Glomerular visceral epithelial cell (primary cell): ENCODE measurements around the gene PDCD1LG2.

Experiments
- DNase-seq: peaks from one replicate; pipeline ENCODE4 v3.0.0-alpha.2; 2016; ENCODE audit errors: extremely low spot score

The PDCD1LG2 gene

DNA sequence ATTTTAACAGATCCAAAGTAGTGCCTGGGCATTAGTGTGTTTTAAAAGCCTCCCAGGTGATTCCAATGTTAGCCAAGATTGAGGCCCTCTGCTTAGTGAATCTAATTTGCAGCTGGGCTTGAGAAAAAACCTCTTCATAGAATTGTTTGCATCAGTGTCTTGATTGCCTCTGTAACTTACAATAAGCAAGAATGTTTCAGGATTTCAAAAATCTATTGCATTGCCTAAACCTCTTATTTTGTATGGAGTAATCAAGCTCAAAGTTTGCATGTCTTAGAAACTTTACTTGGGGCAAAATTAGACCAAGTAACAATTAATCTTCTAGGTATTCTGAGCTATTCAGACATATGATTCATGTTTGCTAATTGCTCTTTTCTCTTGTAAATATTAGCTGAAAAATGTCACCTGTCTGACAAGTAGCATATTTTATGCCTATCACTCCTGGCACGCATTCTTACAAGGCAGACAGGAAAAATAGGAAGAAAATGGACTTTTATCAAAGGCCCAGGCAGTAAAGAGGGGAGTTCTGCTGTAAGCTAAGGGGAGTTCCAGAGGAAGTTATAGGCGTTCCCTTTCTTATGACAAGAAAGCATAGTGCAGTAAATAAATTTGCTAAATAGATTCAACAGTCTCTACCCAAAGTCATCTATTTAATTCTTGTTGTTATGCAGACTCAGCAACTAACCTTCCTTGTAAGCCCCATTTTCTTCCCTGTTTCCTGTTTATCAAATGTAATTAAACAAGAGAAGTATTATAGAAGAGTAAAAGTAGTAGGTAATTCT is 21.0 kb downstream of the PDCD1LG2 start:
- DNase-seq = no peak

DNA sequence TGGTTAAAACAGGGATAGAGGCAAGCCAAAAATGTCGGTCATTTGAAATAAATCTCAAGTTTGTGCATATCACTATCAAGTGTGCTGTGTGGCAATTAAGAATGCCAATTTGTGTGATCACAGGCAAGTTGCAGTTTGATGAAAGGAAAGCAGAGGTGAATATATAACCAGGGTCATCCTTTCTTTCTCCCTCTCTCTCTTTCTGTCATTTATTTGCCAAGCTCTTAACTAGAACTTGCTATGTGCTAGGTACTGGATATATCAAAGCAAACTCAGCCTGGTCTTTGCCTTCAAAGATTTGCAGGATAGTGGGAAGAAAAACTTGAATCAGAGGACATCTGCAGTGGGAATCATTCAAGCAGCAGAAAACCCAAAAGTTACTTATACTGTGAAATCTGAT is 22.0 kb downstream of the PDCD1LG2 start:
- DNase-seq = no peak

DNA sequence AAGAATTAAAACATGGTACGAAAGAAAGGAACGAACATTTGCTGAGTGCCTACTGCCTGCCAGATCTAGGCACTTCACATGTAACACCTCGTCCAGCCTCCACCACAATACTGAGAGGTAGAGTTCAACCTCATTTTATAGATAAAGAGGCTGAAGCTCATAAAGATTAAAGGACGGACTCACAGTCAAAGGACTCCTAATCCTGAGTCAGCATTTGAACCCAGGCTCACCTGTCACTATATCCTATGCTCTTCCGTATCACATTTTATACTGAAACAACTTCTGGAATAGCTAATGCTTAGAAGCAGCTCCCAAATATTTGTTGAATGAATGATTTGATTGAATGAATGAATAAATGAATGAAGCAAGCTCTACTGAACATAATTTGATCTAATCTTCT is 22.5 kb downstream of the PDCD1LG2 start:
- DNase-seq = no peak

DNA sequence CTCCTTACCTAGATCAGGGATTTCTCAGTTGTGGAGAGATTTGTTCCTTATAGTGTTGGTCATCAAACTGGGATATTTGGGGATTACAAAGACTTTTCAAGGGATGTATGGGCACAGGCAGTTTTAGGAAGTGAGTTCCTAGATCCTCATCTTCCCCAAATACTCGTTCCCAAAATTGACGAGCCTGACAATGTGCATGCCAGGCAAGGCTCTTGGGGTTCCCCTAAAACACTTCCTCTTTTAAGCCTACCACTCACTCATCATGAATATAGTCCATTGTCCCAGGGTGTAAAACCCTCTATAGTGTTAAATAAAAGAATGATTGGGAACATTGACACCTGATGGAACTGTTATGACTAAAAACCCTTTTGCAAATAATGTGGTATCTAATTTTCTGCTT is 26.4 kb downstream of the PDCD1LG2 start:
- no peak for DNase-seq

DNA sequence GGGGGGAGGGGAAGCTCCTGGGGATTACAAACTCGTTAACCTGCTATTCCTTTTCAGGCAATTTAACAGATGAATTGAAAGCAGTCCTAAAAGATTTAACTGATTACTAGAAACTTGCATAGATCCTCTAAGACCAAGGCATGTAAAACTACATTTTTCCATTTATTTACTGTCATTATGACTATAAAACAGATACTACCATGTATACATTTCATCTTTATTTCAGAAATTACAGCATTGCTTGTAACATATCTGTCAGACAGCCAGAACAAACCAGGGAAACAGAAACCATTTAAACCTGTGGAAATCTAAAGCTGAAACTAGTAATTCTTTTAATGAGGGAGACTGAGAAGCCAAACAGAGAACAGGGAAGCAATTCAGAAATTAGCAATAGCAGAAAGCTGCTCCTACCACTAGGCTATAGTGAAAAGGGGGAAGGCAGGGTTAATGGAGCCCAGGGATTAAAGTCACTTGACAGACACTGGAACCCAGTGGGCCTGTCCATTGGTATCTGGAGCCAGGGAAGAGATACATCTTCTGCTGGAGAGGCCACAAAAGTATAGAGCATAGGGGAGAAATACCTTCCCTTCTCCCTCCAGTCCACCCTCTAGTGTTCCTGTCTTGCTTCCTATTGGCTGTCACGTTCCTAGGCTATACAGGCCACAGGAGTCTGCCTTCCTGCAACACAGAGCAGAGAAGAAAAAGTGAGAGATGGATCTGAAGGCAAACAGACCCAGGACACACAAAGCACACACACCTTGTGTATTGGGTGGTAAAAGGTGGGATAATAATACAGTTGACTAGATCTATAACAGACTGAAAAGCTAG is 33.8 kb downstream of the PDCD1LG2 start:
- no peak for DNase-seq

DNA sequence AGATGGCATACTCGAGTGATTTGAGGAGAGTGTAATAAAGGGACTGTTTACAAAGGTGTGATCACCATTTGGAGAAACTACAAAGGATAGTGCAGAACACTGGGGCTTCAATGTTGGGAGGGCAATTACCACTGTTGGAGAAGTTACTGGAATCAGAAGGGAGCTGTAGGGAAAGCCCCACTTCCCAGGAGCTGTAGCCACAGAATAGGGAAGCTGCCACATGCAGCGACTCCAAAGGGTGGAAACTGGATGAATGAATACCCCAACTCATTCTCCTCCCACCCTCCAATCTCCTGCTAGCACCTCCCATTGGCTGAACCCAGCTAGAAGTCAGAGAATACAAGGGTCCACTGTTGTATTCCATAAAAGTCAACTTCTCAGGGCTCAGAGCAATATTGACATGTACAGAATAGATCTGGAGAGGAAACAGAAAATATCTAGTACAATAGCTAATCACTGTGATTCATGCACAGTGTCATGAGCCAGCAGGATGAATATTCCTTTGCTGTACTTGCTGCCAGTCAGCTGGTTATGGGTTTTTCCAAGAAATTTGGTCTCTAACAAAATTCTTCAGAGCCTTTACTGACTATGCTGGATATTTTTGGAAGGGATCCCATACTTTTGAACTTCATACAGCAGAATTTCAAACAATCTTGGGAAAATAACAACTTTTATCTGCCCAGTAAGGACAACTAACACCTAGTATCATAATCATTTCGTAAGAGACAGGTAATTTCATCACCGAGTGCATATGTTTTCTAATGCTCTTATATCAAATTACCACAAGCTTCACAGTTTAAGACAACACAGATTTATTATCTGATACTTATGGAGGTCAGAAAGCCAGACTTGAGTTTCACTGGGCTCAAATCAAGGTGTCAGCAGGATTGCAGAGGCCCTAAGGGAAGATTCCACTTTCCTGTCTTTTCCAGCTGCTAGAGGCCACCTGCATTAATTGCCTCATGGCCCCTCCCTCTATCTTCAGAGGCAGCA is 39.6 kb downstream of the PDCD1LG2 start:
- peak; percentile 39 for DNase-seq

DNA sequence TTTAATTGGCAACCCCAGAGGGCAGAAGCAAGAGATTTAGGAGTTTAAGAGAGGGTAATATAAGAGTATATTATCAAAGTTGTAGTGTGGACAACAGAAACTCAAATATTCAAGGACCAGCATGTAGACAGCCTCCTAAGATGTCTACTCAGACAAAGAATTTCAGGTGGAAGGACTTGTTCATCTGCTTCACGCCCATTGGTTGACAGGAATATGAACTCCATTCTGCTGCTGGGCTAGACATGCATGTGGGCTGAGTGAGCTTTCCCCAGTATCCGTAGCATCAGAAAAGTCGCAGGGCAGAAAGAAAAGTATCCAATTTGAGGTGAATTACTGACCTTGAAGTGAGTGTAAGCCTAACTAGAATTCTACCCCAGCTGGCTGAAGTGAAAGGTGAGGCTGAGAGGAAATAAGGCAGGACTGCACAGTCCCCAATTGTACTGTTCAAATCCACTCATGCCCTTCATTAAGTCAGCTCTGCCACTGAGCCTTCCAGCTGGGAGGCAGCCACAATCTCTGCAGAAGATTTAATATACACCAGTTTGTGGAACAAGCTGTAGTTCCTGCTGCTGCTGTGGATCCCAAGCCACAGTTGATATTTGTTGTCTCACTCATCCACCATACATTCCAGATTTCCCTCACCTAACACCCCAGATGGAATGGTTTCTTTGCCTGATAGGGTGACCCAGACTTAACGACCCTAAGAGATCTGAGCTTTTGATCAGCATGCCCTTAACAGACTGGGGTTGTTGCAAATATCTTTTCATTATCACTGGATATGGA is 41.2 kb downstream of the PDCD1LG2 start:
- DNase-seq = no peak

DNA sequence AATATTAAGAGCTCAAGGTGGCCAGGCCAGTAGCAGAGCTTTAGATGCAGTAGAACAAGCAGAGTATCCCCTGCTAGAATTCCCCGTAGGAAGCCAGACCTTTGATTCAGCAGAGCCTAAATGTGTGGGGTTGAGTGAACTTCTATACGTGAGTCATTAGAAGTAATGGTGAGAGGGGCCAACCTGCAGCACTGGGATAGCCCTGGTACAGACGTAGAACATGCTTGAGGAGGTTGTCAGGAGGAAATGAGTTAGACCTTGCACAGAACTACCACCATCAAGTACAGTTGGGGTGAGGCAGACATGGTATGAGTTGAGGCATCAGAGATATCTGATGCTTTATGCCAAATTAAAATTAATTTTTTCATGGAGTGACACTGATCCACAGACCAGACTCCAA is 42.0 kb downstream of the PDCD1LG2 start:
- DNase-seq = peak; percentile 64

DNA sequence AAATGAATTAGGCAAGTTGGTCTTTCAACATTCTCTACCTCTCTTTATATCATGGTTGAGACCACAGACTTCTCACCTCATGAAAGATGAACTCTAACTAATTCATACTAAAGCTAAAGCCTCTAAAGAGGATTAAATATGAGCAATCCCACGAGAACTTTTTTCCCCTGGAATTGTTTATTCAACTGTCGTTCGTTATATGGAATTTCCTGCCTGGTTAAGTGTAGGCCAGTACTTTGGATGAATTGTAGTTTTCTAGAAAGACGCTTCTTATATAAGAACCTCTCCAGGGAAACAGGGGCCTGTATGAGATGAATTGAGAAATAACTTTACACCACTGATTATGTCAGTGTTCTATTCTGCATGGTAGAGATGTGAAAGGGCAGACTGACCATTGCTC is 42.9 kb downstream of the PDCD1LG2 start:
- peak; percentile 61 for DNase-seq

DNA sequence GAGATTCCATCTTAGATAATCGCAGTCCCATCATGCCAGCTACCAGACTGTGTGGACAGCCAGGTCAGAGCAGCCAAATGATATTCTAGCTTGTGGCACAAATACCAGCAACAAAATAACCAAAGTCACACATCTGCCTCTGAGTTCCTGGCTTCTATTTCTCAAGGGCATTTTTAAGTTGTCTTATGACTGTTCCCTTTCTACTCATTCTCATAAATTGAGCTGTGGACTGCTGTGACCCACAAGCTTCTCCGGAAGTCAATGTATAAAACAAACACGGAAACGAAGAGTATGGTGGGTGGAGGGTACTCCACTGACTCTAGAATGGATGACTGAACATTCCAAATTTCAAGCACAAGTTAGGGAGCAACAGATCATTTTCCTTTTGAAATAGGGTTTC is 43.9 kb downstream of the PDCD1LG2 start:
- DNase-seq = no peak

DNA sequence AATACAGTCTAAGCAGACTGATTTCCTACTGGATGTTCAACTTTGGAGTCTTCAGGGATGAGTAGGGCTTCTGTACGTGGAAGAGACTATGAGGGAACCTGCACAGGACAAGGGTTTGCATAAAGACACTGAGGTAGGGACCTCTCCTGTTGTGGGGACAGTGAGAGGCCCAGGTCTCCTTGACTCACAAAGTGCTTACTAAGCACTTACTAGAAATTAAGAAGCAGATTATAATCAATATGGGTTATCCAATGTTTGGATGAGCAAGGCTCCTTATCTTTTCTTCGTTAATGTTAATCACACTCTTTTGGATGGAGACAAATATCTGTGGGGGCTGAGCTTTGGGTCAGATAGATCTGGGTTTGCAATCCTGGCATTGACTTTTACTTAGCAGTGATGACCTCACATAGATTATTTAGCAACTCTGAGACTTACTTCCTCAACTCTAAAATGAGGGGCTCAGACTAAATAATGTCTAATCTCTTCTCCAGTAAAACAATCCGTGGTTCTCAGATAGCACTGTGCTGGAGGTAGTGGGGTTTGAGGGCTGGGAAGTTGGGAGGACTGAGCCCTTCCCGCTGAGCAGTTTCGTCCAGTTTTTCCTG is 45.9 kb downstream of the PDCD1LG2 start:
- no peak for DNase-seq

DNA sequence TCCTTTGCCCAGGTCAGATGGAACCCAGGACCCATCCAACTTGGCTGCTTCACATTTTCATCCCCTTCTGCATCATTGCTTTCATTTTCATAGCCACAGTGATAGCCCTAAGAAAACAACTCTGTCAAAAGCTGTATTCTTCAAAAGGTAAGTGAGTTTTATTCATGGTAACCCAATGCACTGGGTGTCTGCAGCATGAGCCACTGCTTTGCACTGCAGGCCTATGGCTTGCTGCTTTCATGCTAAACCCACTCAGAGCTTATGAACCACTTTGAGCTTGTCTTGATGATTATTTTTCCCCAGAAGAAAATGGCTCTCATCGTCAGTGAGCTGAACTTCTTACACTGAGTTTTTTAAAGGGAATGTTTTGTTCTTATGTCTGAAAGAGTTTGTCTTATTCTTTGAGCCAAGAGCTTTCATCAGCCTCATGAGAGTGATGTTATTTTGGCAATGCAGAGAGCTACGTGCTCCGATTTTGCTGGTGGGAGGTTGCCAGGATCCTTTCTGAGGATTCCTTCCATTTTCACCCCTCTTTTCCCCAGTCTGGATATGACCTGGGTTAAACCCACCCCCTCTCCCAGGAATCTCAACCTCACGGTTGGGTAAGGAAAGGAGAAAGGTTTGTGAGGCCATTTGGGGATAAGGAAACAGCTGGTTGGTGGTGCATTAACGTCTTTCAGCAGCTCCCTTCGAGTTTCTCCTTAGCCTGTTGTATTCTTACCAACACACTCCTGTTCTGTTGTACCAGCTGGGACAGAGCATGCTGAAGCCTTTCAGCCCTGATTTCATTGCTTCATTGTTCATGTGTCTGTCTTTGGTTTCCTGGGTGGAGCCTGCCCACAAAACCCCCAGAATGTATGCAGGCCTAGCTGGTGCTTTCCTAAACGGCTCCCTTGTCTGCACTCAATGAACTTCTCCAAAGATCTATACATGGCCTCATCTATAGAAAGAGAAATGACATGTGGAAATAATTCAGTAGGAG is 47.6 kb downstream of the PDCD1LG2 start:
- DNase-seq = no peak

DNA sequence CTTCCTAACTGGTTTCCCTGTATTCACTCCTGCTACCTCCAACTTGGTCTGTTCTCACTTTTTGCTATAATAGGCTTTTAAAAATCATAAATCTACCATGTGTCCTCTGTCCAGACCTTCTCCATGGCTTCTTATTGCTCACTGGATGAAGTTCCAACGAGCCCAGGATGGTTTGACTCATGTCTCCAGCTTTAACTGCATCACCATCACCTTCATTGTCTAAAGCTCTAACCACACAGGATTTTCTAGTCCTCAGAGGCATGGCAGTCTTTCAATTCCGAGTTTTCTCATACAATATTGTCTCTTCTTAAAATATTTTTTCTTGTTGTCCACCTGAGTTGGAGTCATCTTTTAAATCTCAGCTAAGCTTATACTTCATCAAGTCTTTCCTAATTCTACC is 49.3 kb downstream of the PDCD1LG2 start:
- DNase-seq = no peak

DNA sequence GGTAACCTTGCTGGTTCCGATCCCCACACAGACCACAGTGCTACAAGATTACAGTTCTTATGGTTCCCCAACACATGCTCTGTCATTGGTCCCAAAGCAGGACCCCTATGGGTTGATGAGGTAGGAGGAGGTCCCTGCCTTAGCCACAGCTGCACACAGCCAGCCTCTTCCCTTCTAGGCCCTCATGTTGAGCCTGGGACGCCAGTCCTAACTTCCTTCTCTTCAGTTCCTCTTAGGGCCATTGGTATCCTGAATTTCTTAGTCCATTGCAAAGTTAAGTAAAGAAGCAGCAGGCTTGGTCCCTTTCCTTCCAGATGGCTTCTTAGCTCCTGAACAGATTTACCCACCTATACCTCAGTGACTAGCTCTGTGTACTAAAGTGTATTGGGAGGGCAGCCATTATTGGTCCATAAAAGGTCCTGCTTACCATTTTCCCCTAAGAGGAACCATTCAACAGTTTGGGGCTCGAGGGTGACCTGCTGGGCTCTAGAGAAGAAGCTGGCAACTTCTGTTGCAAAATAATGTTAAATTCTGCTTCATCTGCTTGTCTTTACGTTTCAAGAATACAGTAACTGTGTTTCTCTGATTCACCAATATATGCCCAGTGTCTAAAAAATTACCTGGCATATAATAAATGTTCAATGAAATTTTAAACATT is 50.2 kb downstream of the PDCD1LG2 start:
- no peak for DNase-seq

DNA sequence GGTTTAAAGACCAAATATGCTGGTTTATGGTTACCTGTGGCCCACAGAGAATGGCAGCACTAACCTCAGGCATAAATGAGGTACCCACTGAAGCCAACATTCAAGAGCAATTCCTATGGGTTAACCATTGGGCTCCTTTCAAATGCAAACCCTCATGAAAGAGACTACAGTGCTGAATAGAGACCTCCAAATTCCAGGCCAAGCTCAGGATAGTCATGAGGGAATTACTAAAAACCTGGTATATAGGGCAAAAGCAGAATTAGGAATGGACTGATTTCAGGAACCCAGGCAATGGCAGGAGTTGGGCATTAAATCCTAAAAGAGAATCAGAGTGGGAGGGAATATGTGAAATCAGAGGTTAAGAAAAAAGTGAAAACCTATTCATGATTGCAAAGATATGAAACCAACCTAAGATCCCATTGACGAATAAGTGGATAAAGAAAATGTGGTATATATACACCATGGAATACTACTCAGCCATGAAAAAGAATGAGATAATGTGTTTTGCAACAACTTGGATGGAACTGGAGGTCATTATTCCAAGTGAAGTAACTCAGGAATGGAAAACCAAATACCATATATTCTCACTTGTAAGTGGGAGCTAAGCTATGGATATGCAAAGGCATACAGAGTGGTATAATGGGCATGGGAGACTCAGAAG is 51.6 kb downstream of the PDCD1LG2 start:
- no peak for DNase-seq

DNA sequence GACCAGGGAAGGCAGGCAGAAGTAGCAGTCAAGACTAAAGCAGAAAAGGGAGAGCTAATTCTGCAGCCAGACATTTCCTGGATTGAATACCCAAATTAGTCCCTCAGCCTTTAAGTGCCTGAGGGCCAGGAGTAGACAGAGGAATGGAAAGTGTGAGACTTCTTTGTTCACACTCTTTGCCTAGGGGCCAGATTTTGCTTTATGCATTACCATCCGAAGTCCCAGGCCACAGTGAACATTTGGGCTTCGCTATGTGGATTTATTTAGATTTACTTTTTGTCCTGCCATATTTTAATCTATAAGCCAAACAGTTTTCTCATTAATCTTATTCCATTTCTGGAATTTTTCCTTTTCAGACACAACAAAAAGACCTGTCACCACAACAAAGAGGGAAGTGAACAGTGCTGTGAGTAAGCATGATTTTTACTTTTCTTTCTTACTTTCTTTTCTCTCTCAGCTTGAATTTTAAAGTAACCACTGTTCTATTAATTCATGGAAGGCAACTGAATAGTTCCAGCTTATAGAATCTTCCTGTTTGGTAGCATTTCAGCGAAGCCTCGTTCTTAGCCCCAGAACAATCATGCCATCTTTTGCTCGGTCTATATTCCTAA is 52.6 kb downstream of the PDCD1LG2 start:
- no peak for DNase-seq

DNA sequence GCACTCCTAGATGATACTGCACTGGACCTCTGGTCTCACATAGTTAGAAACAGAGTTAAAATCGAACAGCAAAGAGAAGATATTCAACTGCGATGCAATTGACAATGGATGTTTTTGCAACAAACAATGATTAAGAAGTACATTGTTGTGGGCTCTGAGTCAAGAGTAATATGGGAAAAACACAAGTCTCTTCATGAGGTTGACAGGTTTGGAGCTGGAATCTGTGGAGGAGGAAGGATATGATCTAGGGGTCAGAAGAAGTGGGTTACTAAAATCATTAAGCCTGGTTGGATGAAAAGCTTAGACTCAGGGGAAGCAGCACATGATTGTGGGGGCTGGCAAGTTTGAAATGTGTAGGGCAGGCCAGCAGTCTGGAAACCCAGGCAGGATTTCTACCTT is 53.1 kb downstream of the PDCD1LG2 start:
- DNase-seq = no peak

DNA sequence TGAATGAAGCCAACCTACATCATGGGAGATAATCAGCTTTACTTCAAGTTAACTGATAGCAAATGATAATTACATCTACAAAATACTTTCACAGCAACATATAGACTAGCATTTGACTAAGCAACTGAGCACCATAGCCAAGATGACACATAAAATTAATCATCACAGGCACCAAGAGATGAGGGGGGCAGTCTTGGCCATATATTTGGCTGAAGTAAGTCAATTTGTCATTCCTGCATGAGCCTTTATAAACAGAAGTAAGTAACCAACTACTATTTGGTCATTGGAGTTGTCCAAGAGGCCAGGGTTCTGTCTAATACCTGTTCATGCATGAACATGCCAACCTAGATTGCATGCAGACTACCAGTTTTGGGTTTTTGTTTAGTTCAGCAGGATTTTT is 53.6 kb downstream of the PDCD1LG2 start:
- DNase-seq = peak; percentile 53
